Measurements from ENCODE around the gene RRH.
"Not testable (repeated sequence)": the region's sequence is repeated elsewhere in the genome, so short reads cannot be mapped to it uniquely, and the experiment has no call there.

The RRH gene

DNA sequence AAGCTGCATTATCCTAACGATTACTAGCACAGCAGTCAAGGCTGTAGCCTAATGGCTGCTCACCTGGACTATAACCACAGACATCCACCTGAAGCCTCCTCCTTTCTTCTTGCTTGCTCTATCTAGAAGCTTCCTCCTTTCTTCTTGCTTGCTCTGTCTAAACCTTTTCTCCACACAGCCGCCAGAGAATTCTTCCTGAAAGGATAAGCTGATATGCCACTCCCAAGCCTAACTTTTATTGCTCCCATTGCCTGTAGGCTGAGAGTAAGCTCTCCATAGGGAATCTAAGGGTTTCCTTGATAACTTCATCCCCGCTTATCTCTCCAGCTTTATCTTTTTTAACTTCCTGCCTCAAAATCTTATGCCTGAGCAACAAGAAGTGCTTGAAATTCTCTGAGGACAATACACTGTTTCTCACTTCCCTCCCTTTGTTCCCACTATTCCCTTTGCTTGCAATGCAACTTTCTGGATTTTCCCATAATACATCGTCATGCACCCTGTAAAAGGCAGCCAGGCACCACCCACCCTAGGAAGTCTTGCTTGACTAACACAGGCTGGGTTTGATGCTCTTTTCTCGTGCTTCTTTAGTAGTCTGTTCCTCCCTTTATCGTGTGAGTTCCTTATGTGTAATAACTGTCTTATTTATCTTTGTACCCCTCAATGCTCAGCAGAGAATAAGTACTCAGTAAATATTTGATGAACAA is 18.8 kb downstream of the RRH start:
- no peak for DNase-seq

DNA sequence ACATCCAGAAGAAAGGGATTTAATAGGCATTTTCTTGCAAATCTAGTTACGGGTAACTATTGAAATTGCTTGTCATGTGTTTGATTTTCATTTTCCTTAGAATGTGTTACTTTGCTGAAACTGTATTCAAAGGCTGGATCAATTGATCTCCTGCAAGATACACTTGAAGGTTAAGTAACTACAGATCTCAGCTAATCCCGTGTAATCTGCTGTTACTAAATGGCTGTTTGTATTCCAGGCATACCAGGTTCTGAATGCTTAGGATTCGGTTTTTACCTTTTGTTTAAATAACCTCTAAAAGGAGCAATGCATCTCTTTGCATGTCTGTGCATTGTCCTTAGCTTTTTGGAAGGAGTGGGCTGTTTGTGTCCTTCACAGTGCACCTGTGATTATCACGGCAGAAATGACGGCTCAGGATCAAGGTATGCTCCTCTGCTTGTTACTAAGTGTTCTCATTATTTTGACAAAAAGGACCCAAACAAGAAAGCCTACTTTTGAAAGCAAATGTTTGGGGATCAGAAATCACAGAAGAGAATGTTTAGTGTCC is 20.2 kb downstream of the RRH start, which contains the start of gene LRIT3:
Gene LRIT3 (plus strand): TSS at position 212 of the 547 bp plus-strand sequence. CDS start 95 bp downstream, at position 307.
- DNase-seq, result no peak

DNA sequence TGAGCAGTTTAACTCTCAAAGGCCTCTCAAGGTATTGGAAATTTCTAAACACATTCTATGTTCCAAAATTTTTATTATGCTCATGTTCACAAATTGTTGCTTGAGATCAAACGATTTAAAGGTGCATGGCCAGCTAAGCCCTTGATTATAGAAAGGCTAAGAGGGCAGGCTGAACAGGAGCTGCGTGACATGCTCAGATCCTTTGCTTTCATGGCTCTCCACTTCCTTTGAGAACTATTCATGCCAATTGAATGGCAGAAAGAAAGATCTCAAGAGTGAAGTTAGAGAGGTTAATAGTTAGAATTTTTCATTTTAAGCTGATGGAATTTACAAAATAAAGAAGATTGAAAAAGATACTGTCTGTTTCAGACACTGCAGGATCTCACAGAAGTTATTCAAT is 20.7 kb downstream of the RRH start:
- DNase-seq, result no peak

DNA sequence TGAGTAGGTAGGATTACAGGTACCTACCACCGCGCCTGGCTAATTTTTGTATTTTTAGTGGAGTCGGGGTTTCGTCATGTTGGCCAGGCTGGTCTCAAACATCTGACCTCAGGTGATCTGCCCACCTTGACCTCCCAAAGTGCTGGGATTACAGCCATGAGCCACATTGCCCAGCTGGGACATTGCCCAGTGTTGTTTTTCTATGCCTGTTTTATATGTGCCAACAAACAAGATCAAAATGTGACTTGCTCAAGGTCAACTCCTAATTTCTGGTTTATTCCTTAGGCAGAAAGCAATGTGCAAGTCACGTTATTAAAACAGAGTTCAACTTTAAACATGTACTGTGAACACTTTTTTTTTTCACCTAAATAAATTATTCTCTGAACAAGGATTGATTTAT is 22.8 kb downstream of the RRH start:
- no peak for DNase-seq

DNA sequence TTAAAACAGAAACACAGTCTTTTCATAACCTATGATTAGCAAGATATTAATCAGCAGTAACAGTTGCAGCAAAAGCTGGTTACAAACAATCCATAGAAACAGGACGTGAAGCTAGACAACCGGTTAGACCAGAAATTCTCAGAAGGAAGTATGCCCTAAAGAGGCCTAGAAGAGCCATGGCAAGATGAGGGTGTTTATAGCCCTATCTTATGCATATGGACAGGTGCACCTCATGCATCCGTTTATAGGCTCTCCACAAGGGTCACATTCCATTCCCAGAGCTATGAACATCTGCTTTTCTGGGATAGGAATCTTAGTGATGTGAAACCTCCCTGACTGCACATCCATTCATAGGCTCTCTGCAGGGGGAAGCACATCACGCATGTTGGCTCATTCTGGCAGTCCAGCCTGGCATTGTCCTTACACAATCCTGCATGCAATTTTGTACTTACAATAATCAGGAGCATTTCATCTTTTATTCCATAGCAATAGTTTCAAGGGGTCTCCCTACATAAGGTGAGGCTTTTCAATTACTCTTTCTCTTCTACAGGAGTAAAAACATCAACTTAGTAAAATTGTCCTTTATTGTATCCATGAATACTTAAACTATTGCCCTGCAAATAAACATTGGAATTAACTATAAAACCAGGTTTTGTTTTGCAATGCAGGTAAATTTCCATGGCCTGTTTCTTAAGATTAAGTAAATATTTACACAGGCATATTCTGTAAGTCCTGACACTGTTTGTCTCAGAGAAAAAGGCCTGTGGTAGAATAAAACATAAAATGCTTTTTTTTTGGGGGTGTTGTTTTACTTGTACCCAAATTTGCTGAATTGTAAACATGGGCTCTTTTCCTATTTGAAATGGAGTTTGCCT is 31.9 kb downstream of the RRH start:
- not testable (repeated sequence) for DNase-seq

- no peak for DNase-seq
Observed at GRCh38 chr4:109861271-109861670, 33.5 kb downstream of the RRH start.

GRCh38 chr4:109861916-109862511 is 34.2 kb downstream of the RRH start:
- DNase-seq, result no peak

- no peak for DNase-seq
Observed at GRCh38 chr4:109864134-109864533, 36.4 kb downstream of the RRH start.

GRCh38 chr4:109870061-109870460 is 42.3 kb downstream of the RRH start:
- no peak for DNase-seq

DNA sequence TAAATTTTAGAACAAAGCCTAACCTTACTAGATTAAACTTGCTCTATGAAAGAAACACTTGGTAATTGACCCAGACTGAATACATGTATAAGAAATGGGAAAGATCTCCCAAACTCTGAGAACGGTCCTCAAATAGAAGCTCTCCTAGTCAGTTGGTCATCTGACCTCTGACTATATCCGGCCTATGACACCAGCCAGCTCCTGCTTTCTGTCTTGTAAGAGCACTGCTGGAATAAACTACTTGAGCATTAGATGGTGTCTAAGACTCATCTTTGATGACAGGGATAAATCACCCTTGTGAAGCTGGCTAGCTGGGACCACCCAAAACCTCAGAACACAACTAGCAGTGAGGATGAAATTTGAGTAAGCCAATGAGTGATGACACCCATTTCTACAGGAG is 44.3 kb downstream of the RRH start:
- no peak for DNase-seq

DNA sequence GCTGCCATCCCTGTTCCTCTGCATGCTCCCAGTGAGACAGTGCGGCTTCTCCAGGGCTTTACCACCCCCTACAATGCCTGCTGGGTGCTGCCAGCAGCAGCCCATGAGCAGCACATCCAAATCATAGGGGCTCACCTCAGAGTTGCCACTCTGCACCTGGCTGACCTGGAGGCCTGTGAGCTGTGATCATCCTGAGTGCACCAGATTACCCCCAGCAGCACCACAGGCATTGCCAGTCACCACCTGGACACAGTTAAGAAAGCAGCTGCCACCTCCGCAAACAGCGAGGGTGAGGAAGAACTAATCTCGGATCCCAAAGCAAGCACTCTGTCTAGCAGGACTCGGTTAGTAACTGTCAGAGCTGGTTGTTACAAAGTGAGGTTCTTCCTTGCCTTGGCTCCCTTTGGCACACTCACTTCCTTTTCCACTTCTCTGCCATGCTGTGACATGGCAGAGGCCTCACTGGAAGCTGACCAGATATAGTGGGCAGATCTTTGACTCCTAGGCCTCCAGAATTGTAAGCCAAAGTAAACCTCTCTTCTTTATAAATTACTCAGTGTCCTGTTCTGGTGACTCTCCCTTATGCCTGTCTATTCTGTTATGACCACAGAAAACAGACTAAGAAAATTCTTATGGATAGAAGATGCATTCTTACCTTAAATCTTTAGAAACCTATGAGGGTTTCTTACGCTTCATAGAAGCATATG is 45.3 kb downstream of the RRH start:
- no peak for DNase-seq

DNA sequence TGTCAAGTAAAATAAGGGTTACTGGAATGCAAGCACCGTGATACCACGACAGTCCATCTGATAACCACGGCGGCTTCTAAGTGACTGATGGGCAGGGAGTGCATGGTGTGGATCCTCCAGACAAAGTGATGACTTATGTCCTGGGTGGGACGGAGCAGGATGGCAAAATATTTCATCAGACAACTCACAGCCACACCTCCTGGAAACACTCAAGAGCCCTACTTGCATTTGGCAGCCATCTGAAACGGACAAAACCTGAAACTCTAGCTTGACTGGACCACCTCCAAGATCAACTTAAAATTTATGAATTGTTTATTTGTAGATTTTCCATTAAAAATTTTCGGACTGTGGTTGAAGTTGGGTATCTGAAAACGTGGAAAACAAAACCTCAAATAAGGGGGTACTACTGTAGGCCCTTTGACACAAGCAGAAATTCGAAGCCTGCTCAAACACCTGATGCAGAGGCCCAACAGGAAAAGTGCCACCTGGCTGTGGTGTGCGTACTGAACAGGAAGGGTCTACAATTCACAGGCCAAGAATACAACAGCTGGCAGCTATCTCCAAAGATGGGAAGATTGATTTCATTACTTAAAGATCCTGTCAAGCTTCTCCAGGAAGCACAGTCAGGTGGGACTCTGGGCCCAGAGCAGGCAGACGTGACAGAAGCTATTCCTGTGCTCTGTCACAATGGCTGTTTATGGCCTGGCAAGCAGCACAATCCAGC is 46.2 kb downstream of the RRH start:
- no peak for DNase-seq

DNA sequence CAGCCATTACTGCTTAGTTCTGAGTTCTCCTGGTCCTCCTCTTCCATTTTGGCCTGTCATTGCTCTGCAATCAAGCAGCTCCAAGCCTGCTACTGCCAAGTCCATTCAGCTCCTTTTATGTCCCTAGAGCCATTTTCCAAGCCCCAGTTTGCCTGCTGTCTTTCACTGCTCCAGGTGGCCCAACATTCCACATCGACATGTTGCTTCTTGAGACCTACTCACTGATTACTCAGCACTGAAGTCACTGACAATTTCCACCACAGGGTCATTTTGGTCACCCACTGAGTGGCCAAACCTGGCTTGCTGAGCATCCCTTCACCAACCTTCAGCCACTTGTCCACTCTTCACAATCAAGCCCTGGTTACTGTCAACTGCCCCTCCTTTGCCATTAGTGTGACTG is 47.3 kb downstream of the RRH start:
- DNase-seq, result no peak

DNA sequence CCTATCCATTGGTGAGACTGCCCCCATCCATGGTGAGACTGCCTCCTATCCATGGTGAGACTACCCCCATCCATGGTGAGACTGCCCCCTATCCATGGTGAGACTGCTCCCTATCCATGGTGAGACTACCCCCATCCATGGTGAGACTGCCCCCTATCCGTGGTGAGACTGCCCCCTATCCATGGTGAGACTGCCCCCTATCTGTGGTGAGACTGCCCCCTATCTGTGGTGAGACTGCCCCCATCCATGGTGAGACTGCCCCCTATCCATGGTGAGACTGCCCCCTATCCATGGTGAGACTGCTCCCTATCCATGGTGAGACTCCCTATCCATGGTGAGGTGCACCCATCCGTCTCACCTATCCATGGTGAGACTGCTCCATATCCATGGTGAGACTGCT is 47.8 kb downstream of the RRH start:
- DNase-seq, result not testable (repeated sequence)

- no peak for DNase-seq
Observed at GRCh38 chr4:109876634-109877265, 49.0 kb downstream of the RRH start.

GRCh38 chr4:109877400-109877799 is 49.6 kb downstream of the RRH start:
- DNase-seq, result no peak

DNA sequence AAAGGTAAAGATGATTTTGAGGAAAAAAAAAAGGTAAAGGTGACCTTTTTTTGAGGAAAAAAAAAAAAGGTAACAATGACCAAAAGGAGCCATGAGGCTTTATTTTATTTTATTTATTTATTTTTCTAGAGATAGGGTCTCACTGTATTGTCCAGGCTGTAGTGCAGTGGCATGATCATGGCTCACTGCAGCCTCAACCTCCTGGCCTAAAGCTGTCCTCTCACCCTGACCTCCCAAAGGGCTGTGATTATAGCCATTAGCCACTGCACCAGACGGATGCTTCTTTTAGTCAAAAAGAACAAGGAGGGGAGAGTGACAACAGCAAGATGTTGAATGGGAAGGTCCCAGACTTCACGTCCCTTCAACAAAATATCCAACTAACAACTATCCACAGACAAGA is 50.6 kb downstream of the RRH start:
- no peak for DNase-seq

GRCh38 chr4:109879081-109879480 is 51.3 kb downstream of the RRH start:
- no peak for DNase-seq

GRCh38 chr4:109879636-109880314 is 52.0 kb downstream of the RRH start:
- DNase-seq, result no peak

- DNase-seq, result no peak
Observed at GRCh38 chr4:109886303-109886702, 58.5 kb downstream of the RRH start.

DNA sequence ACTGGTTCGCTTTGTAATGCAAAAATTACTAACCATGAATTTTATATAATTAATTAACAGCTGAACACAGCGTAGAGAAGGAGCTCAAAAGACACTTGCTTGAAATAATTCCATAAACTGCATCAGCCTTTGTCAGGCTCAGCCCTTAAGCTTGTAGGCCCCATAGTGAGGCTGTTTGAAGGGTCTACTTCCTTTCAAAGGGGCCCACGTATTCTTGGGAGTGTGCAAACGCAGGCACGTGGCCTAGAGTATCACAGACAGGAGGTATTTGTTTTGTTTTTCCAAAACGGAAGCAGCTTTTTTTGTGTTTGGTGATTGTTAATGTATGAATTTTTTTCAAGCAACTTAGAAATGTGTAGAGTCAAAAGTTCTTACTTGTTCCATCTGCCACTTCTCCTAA is 59.3 kb downstream of the RRH start:
- DNase-seq, result no peak
